HepG2 (cell line): Measurements from ENCODE around the gene KDM3B. TPM values are rescaled to one million over a fixed set of nuclear protein-coding genes. Genes with fewer than 3 reads are reported as not detected.
A peak's percentile ranks its signal among the peaks of the same experiment; 100 is the strongest.

ENCODE experiments used
- BORCS8-MEF2B ChIP-seq: sonication (generic); formaldehyde crosslinking; IDR thresholded peaks from 2 replicates; pipeline ENCODE4 v1.8.0; 2022; ENCODE audit warnings: mild to moderate bottlenecking, missing genetic modification reagents
- EEA1 ChIP-seq: sonication (generic); formaldehyde crosslinking; IDR thresholded peaks from 2 replicates; pipeline ENCODE4 v1.5.1; 2020; ENCODE audit warnings: mild to moderate bottlenecking, missing genetic modification reagents, borderline replicate concordance
- FOXJ3 ChIP-seq: sonication (generic); formaldehyde crosslinking; IDR thresholded peaks from 2 replicates; pipeline ENCODE4 v1.4.0; 2020; ENCODE audit warnings: missing genetic modification reagents, mild to moderate bottlenecking, borderline replicate concordance
- HDAC1 ChIP-seq: sonication (generic); formaldehyde crosslinking; IDR thresholded peaks from 2 replicates; pipeline ENCODE4 v1.5.1; 2020; ENCODE audit warnings: mild to moderate bottlenecking, missing genetic modification reagents
- NFYC ChIP-seq: IDR thresholded peaks from 2 replicates; pipeline ENCODE4 v1.6.1; 2016; ENCODE audit warnings: missing genetic modification reagents, missing compliant biosample characterization
- NKX3-1 ChIP-seq: sonication (generic); formaldehyde crosslinking; IDR thresholded peaks from 2 replicates; pipeline ENCODE4 v1.5.0; 2020; ENCODE audit warnings: missing genetic modification reagents
- RBFOX2 ChIP-seq: fragments of 200-400 bp; formaldehyde crosslinking; IDR thresholded peaks from 2 replicates; pipeline ENCODE4 v1.6.1; 2017; ENCODE audit warnings: low read depth, mild to moderate bottlenecking, low read length
- SSRP1 ChIP-seq: IDR thresholded peaks from 2 replicates; pipeline ENCODE4 v1.6.1; 2016; ENCODE audit warnings: control low read depth
- YY1 ChIP-seq: IDR thresholded peaks from 2 replicates; pipeline ENCODE4 v1.6.1; 2011; ENCODE audit warnings: low read length, low read depth, moderate library complexity, mild to moderate bottlenecking; ENCODE audit not compliant: insufficient read depth, insufficient replicate concordance
- ZBTB2 ChIP-seq: sonication (generic); formaldehyde crosslinking; IDR thresholded peaks from 2 replicates; pipeline ENCODE4 v1.8.0; 2022; ENCODE audit warnings: low read depth, missing genetic modification reagents
- ZFP90 ChIP-seq: sonication (generic); formaldehyde crosslinking; IDR thresholded peaks from 2 replicates; pipeline ENCODE4 v1.8.0; 2022; ENCODE audit warnings: missing genetic modification reagents, mild to moderate bottlenecking, inconsistent platforms, borderline replicate concordance
- ZHX2 ChIP-seq, 2 experiments: sonication (generic) in 1 of 2; formaldehyde crosslinking in 1 of 2; IDR thresholded peaks; 2 replicates each; pipeline versions ENCODE4 v1.6.1 to v1.9.0; 2014 to 2022; ENCODE audit warnings: antibody characterized with exemption in 1 of 2, borderline replicate concordance in 1 of 2, inconsistent platforms in 1 of 2, low read depth in 1 of 2, missing genetic modification reagents in 1 of 2
- ZMAT3 ChIP-seq: sonication (generic); formaldehyde crosslinking; conservative IDR thresholded peaks from 2 replicates; pipeline ENCODE4 v1.7.0; 2021; ENCODE audit warnings: missing genetic modification reagents
- ZNF263 ChIP-seq: sonication (generic); formaldehyde crosslinking; IDR thresholded peaks from 2 replicates; pipeline ENCODE4 v1.4.0; 2020; ENCODE audit warnings: missing genetic modification reagents
- ZNF3 ChIP-seq: IDR thresholded peaks from 2 replicates; pipeline ENCODE4 v1.7.0; 2017; ENCODE audit warnings: inconsistent platforms
- ZNF720 ChIP-seq: sonication (generic); formaldehyde crosslinking; IDR thresholded peaks from 2 replicates; pipeline ENCODE4 v1.4.0; 2020; ENCODE audit warnings: missing genetic modification reagents
- ZNF770 ChIP-seq: sonication (generic); formaldehyde crosslinking; IDR thresholded peaks from 2 replicates; pipeline ENCODE4 v1.5.0; 2020; ENCODE audit warnings: mild to moderate bottlenecking, missing genetic modification reagents
- ZNF790 ChIP-seq: sonication (generic); formaldehyde crosslinking; IDR thresholded peaks from 2 replicates; pipeline ENCODE4 v1.8.0; 2022; ENCODE audit warnings: missing genetic modification reagents, mild to moderate bottlenecking, borderline replicate concordance
- polyA plus RNA-seq, 8 experiments: library from polyadenylated mRNA; depleted of rRNA in 3 of 8; stranded (reverse) in 7 of 8; unstranded in 1 of 8; fragments of >200 nt; fragmentation: Illumina TruSeq in 4 of 8; extraction: Trizol in 4 of 8; gene quantifications; 2 replicates each; pipeline versions ENCODE4 v1.2.1 to v1.2.3, GENCODE V29; 2011 to 2016; ENCODE audit warnings: low read depth in 4 of 8, missing spikeins in 1 of 8, mixed read lengths in 1 of 8; ENCODE audit not compliant: insufficient read depth in 1 of 8
- total RNA-seq, 5 experiments: library from RNA; depleted of rRNA; stranded (reverse); fragments of >200 nt; fragmentation: Illumina TruSeq; extraction: Trizol; gene quantifications; 2 replicates each; pipeline ENCODE4 v1.2.3, GENCODE V29; 2016; ENCODE audit warnings: low read depth in 1 of 5
- TF ChIP-seq, protein P1 (sequence below): sonication (generic); formaldehyde crosslinking; conservative IDR thresholded peaks from 2 replicates; pipeline ENCODE4 v1.4.0; 2020; ENCODE audit warnings: missing genetic modification reagents

KDM3B gene
- total and polyA plus RNA-seq, 2 of the 13 experiments (the other 11 are each of a cell fraction or from before 2014, with no cell fraction given) = 19.7 to 34.3 TPM

DNA sequence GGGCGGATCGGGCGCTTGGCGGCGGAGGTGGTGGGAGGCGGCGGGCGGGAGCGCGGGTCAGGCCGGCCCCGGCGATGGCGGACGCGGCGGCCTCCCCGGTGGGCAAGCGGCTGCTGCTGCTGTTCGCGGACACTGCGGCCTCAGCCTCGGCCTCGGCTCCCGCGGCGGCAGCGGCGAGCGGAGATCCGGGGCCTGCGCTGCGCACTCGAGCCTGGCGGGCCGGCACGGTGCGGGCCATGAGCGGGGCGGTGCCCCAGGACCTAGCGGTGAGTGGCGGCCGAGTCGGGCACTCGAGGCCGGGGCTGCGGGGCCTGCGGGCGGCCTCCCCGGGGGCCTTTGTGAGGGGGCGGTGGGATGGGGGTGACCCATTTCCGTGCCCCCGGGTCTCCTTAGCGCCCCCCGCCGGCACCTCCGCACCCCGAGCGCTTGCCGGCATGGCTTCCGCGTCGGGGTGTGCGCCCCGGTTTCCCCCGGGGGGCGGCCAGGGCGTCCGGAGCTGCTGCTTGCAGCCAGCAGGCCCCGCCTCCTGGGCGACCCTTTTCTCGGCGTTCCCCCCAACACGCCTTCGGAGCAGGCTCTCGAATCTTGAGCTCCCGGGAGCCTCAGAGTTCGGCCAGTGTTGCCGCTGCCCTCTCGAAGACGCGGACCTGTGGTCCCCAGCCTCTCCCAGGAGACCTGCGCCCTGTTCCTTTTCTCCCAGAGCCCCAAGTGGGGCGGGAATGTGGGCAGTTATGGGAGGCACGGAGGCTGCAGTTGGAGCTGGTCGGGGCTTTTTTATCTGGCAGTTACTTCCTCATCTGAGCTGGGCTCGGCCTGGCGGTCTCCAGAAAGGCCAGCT, 456 bp downstream of the KDM3B start (continued):
- TF ChIP-seq BORCS8-MEF2B (CRISPR knock-in tag) (no peak), ZNF770 (peak; percentile 65; the same call in 1 of the 2 replicates), ZMAT3 (peak; percentile 19; the same call in 1 of the 2 replicates), NFYC (no peak), ZBTB2 (CRISPR knock-in tag) (peak; percentile 76), ZNF263 (CRISPR knock-in tag) (0 out of 2 replicates have a peak, but pooled peaks have one; percentile 38), ZFP90 (CRISPR knock-in tag) (no peak), SSRP1 (CRISPR knock-in tag) (no peak), HDAC1 (CRISPR knock-in tag) (peak; percentile 39; the same call in 1 of the 2 replicates), NKX3-1 (CRISPR knock-in tag) (no peak), RBFOX2 (peak; percentile 77), ZHX2 (IDR thresholded peaks at IDR 0.05; ENCODE audit: low read depth) (no peak), ZHX2 (CRISPR knock-in tag; IDR thresholded peaks at IDR 0.05; ENCODE audit: borderline replicate concordance) (no peak), YY1 (peak; percentile 65), ZNF790 (CRISPR knock-in tag) (no peak), ZNF720 (no peak), FOXJ3 (CRISPR knock-in tag) (no peak), ZNF3 (no peak), EEA1 (CRISPR knock-in tag) (0 out of 2 replicates have a peak, but pooled peaks have one; percentile 29)
- TF ChIP-seq, protein P1, sequence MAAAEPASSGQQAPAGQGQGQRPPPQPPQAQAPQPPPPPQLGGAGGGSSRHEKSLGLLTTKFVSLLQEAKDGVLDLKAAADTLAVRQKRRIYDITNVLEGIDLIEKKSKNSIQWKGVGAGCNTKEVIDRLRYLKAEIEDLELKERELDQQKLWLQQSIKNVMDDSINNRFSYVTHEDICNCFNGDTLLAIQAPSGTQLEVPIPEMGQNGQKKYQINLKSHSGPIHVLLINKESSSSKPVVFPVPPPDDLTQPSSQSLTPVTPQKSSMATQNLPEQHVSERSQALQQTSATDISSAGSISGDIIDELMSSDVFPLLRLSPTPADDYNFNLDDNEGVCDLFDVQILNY (CRISPR knock-in tag) = no peak
